SU-DHL-6 (cell line): ENCODE results near the gene SPP1.
"Not testable (repeated sequence)": the region's sequence is repeated elsewhere in the genome, so short reads cannot be mapped to it uniquely, and the experiment has no call there.

ENCODE experiments used
- H2AFZ ChIP-seq: fragments of 200-600 bp; sonication (generic); 2 replicates; pipeline ENCODE4 v1.6.1; 2014; ENCODE audit warnings: low read depth, mild to moderate bottlenecking, moderate library complexity, mixed read lengths, antibody characterized with exemption, low read length; ENCODE audit not compliant: severe bottlenecking
- H3F3A ChIP-seq: fragments of 200-600 bp; shearing (Covaris generic); 2 replicates; pipeline ENCODE4 v1.6.0; 2016; ENCODE audit warnings: antibody characterized with exemption, mild to moderate bottlenecking; ENCODE audit not compliant: insufficient read depth
- H3K27ac ChIP-seq: fragments of 200-600 bp; sonication (generic); 2 replicates; pipeline ENCODE4 v1.5.1; 2016; ENCODE audit warnings: low read depth, mild to moderate bottlenecking, low read length, moderate library complexity, mixed read lengths
- H3K27me3 ChIP-seq: fragments of 200-600 bp; sonication (generic), shearing (Covaris generic); 2 replicates; pipeline ENCODE4 v1.6.0; 2014; ENCODE audit warnings: mild to moderate bottlenecking, low read length
- H3K36me3 ChIP-seq: fragments of 200-600 bp; sonication (generic); 2 replicates; pipeline ENCODE4 v1.6.1; 2014; ENCODE audit warnings: mild to moderate bottlenecking, low read length, mixed read lengths
- H3K4me2 ChIP-seq: fragments of 300-600, 200-600 bp; shearing (Covaris generic), sonication (generic); 2 replicates; pipeline ENCODE4 v1.6.0; 2014; ENCODE audit warnings: low read length, low read depth, mild to moderate bottlenecking; ENCODE audit not compliant: poor library complexity, severe bottlenecking
- H3K4me3 ChIP-seq: fragments of 200-600 bp; sonication (generic); 2 replicates; pipeline ENCODE4 v1.5.1; 2014; ENCODE audit warnings: antibody characterized with exemption, low read length, mild to moderate bottlenecking, mixed read lengths; ENCODE audit not compliant: insufficient read depth, poor library complexity, severe bottlenecking
- H3K79me2 ChIP-seq: fragments of 200-600 bp; sonication (generic); 2 replicates; pipeline ENCODE4 v1.6.1; 2014; ENCODE audit warnings: mild to moderate bottlenecking, low read length, moderate library complexity; ENCODE audit not compliant: insufficient read depth
- H3K9ac ChIP-seq: fragments of 200-600 bp; sonication (generic); 2 replicates; pipeline ENCODE4 v1.7.0; 2014; ENCODE audit warnings: mild to moderate bottlenecking, low read length
- H3K9me2 ChIP-seq: fragments of 200-600 bp; sonication (generic); replicated peaks from 2 replicates; pipeline ENCODE4 v1.6.1; 2014; ENCODE audit warnings: low read length; ENCODE audit not compliant: insufficient read depth
- H3K9me3 ChIP-seq: fragments of 200-600 bp; sonication (generic); 2 replicates; pipeline ENCODE4 v1.6.1; 2014; ENCODE audit warnings: low read length, mixed read lengths; ENCODE audit not compliant: insufficient read depth
- H4K20me1 ChIP-seq: fragments of 200-600 bp; sonication (generic); 2 replicates; pipeline ENCODE4 v1.6.1; 2014; ENCODE audit warnings: low read depth, mild to moderate bottlenecking, antibody characterized with exemption, low read length, moderate library complexity, mixed read lengths
- CTCF ChIP-seq: fragments of 200-600 bp; sonication (generic); IDR thresholded peaks from one replicate; pipeline ENCODE4 v1.5.1; 2017; ENCODE audit warnings: antibody characterized with exemption, mild to moderate bottlenecking, low read length, moderate library complexity; ENCODE audit not compliant: insufficient read depth, poor library complexity, severe bottlenecking
- EZH2phosphoT487 ChIP-seq: fragments of 200-600 bp; sonication (generic), shearing (Covaris generic); conservative IDR thresholded peaks from 2 replicates; pipeline ENCODE4 v1.6.1; 2018; ENCODE audit warnings: mild to moderate bottlenecking, antibody characterized with exemption, low read length, moderate library complexity, mixed read lengths

The SPP1 gene

GRCh38 chr4:87939978-87940690 is 35.4 kb upstream of the SPP1 start:
- no peaks in the 10 kb centered on the region for H3F3A ChIP-seq
- no peak overlapping the region for H3K27ac ChIP-seq
- TF ChIP-seq EZH2phosphoT487 (no peak), CTCF (no peak)
- H3K4me2 ChIP-seq: no peak overlapping the region
- no peak overlapping the region for H3K9ac ChIP-seq
- H3K9me2 ChIP-seq: no peaks in the 10 kb centered on the region
- H3K79me2 ChIP-seq: no peaks in the 10 kb centered on the region
- no peaks in the 10 kb centered on the region for H3K9me3 ChIP-seq
- no peak overlapping the region for H3K4me3 ChIP-seq
- no peaks in the 10 kb centered on the region for H4K20me1 ChIP-seq
- no peak overlapping the region for H2AFZ ChIP-seq
- H3K27me3 ChIP-seq: no peaks in the 10 kb centered on the region
- no peaks in the 10 kb centered on the region for H3K36me3 ChIP-seq

GRCh38 chr4:87940809-87941208 is 34.7 kb upstream of the SPP1 start:
- not testable (repeated sequence) for H3K27ac ChIP-seq, H3K4me3 ChIP-seq, H3K27me3 ChIP-seq, H4K20me1 ChIP-seq, H3K36me3 ChIP-seq, H3K9me2 ChIP-seq, H3K9me3 ChIP-seq, H2AFZ ChIP-seq, H3K79me2 ChIP-seq, H3K4me2 ChIP-seq, H3K9ac ChIP-seq, H3F3A ChIP-seq

GRCh38 chr4:87941537-87942392 is 33.7 kb upstream of the SPP1 start:
- no peaks in the 10 kb centered on the region for H3K9me3 ChIP-seq
- H3K27me3 ChIP-seq: no peaks in the 10 kb centered on the region
- no peak overlapping the region for H2AFZ ChIP-seq
- H4K20me1 ChIP-seq: no peaks in the 10 kb centered on the region
- H3K36me3 ChIP-seq: no peaks in the 10 kb centered on the region
- H3K27ac ChIP-seq: no peak overlapping the region
- no peaks in the 10 kb centered on the region for H3F3A ChIP-seq
- H3K4me2 ChIP-seq: no peak overlapping the region
- H3K79me2 ChIP-seq: no peaks in the 10 kb centered on the region
- no peak overlapping the region for H3K9ac ChIP-seq
- TF ChIP-seq CTCF (no peak), EZH2phosphoT487 (no peak)
- no peaks in the 10 kb centered on the region for H3K9me2 ChIP-seq
- H3K4me3 ChIP-seq: no peak overlapping the region

- H3K9me3 ChIP-seq: no peaks in the 10 kb centered on the region
- H3F3A ChIP-seq: no peaks in the 10 kb centered on the region
- no peak overlapping the region for H2AFZ ChIP-seq
- H3K9ac ChIP-seq: no peak overlapping the region
- H4K20me1 ChIP-seq: no peaks in the 10 kb centered on the region
- no peaks in the 10 kb centered on the region for H3K36me3 ChIP-seq
- H3K79me2 ChIP-seq: no peaks in the 10 kb centered on the region
- no peaks in the 10 kb centered on the region for H3K27me3 ChIP-seq
- H3K4me3 ChIP-seq: no peak overlapping the region
- no peak overlapping the region for H3K27ac ChIP-seq
- TF ChIP-seq EZH2phosphoT487 (no peak), CTCF (no peak)
- H3K9me2 ChIP-seq: no peaks in the 10 kb centered on the region
- H3K4me2 ChIP-seq: no peak overlapping the region
Measured at GRCh38 chr4:87943660-87944149, 31.8 kb upstream of the SPP1 start.
